GM21825 (cell line): Measurements from ENCODE around the gene GINS3.
"Not testable (repeated sequence)": the region's sequence is repeated elsewhere in the genome, so short reads cannot be mapped to it uniquely, and the experiment has no call there.

Experiments
- ATAC-seq: cut with Tn5 transposase; IDR thresholded peaks from one replicate; pipeline ENCODE4 v1.9.1; 2021; ENCODE audit warnings: mild to moderate bottlenecking, moderate library complexity; ENCODE audit not compliant: unreplicated experiment

GINS3 gene

DNA sequence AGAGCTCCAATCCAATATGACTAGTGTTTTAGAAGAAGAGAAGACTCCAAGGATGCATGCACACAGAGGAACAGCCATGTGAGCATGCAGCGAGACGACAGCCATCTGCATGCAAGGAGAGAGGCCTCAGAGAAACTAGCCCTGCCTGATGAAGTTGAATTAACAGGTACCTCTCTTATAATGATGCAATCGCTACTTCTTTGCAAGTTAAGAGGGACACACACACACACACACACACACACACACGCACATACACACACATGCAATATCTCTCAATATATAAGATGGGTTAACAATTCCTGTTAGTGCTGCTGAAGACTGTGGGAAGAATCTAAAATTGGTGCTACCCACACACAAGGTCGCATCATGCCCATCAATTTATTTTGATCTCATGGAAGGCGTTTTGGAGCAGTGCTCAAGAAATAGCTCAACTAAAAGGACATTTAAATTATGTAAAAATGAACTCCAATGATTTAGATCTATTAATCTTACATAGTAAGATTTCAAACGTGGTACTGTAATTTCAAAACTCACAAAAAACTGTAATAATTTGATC lies 7.0 kb upstream of the GINS3 start:
- ATAC-seq = no peak

DNA sequence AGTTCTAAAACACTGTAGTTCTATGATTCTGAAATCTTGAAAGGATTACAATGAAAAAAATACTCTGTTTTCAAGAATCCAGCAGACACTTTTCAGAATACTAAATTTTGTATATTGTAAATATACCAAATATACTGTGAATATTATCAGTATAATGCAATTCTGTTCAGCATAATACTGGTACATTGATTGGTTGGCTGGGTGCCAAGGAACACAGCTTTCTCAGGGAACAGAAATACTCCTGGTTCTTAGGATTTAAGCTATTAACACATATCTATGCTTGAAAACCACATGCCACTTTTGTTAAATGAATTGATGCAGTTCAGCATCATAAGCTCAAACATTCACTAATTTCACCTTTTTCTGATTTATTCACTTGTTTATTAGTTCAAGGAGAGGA lies 2.5 kb upstream of the GINS3 start:
- ATAC-seq = no peak

DNA sequence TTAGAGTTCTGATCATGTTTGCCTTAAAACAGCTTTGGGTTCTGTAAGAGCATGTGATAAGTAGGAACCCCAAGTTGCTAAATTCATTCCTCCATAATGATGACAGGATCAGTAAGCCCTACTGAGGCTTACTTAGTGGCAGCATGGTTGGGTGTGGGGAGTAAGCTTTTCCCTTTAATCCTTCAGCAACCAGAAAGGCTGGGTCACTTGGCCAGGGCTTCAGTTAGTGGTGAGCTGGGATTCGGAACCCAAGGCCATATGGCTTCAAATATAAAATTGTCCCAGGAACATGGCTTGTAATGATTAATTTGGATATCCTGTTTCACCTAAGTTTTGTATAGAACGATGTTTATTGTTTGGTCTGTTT lies 850 bp downstream of the GINS3 start:
- peak; percentile 20 for ATAC-seq

DNA sequence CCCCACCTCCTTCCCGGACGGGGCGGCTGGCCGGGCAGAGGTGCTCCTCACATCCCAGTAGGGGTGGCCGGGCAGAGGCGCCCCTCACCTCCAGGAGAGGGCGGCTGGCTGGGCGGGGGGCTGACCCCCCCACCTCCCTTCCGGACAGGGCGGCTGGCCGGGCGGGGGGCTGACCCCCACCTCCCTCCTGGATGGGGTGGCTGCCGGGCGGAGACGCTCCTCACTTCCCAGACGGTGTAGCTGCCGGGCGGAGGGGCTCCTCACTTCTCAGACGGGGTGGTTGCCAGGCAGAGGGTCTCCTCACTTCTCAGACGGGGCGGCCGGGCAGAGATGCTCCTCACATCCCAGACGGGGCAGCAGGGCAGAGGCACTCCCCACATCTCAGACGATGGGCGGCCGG lies 4.6 kb downstream of the GINS3 start:
- not testable (repeated sequence) for ATAC-seq

DNA sequence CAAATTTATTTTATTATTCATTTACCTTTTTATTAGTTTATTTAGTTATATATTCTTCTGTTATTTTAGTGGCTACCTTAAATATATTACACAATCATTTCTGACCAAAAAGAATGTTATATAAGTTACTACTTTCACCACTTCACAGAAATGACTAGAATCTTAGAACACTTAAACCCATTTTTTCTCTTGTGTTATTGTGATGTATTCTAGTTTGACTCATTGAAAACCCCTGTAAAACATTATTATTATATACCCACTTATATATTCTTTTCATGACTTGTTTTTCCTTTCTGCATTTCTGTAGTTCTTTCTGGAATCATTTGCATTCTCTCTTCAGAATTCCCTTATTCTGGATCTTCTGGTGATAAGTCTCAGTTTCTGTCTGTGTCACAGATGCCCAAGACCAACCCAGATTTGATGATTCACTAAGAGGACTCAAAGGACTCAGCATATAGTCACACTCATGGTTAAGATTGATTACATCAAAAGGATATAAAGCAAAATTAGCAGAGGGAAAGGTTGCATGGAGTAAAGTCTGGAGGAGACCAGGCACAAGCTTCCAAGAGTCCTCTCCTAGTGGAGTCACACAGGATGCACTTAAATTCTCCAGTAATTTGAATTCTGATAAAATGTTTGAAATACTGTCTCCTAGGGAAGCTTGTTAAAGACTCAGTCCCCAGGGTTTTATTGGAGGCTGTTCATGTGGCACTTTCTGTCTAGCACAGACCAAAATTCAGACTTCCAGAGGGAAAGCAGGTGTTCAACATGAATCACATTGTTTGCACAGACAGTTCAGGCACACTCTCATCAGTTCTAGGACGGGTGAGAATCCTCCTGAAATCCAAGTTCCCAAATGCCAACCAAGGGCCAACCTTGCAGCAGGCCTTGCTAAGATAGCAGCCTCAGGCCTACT lies 7.7 kb downstream of the GINS3 start:
- no peak for ATAC-seq

DNA sequence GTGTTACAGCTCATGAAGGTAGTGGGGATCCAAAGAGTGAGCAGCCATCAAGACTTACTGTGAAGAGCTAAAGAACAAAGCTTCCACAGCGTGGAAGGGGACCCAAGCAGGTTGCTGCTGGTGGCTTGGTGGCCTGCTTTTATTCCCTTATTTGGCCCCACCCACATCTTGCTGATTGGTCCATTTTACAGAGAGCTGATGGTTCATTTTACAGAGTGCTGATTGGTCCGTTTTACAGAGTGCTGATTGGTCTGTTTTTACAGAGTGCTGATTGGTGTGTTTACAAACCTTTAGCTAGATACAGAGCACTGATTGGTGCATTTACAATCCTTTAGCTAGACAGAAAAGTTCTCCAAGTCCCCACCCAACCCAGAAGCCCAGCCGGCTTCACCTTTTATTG lies 9.0 kb downstream of the GINS3 start:
- not testable (repeated sequence) for ATAC-seq

DNA sequence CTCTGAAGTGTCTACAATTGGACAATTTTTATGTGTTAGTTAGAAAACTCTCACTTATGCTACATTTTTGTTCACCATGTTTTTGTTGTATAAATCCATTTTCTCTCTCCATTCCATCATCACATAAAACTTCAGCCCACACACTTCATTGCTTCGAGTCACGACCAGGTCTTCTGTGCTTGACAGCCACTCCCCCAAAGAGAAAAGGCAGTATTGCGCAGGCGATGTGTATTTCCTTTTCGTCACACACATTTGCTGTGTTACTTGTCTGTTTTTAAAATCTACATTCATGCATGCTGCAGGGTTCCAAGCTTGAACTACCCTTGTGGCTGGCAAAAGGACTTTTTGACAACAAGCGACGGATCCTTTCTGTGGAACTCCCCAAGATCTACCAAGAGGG lies 10.5 kb downstream of the GINS3 start:
- no peak for ATAC-seq

DNA sequence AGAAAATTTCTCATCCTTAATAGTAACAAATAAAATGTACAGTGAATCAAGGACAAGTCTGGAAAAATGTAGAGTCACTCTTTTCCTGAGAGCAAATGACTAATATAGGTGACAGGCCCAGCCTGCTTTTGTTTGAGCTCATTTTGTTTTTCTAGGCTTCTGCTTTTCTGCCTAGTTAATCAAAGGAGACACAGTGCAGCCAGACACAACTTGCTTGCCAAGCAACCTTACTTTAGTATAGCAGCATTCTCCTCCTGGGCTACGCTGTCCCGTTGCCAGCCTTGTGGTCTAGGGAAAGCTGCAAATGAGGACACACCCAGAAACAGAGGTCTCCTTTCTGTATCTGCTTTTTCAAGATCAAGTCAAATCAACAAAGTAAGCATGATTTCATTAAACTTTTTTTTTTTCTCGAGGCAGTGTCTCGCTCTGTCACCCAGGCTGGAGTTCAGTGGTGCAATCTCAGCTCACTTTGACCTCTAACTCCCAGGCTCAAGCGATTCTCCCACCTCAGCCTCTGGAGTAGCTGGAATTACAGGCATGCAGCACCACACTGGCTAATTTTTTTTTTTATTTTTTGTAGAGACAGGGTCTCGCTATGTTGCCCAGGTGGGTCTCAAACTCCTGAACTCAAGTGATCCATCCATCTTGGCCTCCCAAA lies 17.2 kb downstream of the GINS3 start:
- ATAC-seq = no peak

DNA sequence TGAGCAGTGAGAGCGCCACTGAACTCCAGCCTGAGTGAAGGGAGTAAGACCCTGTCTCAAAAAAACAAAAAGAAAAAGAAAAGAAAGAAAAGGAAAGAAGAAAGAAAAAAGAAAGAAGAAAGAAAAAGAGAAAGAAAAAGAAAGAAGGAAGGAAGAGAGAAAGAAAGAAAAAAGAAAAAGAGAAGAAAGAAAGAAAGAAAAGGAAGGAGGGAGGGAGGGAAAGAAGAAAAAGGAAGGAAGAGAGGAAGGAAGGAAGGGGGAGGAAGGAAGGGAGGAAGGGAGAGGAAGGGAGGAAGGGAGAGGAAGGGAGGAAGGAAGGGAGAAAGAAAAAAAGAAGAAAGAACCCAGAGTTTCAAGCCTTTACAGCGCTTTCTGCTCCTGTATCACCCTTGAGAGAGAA lies 19.1 kb downstream of the GINS3 start:
- ATAC-seq = no peak

DNA sequence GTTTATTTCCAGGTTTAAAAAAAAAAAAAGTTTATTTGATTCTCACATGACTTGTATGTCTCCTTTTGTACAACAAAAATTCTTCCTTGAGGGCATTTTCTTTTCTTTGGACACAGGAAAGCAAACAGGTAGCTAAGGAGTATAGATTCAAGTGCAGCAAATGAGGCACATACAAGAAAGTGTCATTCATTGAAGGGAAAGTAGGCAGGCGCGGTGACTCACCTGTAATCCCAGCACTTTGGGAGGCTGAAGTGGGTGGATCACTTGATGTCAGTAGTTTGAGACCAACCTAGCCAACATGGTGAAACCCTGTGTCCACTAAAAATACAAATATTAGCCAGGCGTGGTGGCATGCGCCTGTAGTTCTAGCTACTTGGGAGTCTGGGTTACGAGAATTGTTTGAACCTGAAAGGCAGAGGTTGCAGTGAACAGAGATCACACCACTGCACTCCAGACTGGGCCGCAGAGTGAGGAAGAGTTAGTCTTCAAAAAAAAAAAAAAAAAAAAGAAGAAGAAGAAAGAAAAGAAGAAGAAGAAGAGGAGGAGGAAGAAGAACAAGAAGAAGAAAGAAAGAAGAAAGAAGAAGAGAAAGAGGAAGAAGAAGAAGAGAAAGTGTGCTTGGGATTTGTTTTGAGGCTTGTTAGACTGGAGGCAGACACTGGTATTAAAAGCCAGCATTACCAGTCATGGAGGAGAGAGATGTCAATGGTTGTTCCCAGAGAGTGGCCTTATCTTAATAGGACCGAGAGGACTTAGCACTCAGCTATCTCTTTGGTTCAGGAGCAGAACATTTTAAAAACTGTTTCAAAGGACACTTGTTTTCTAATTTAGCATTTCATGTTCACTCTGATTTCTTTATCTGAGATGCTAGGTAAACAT lies 19.7 kb downstream of the GINS3 start:
- no peak for ATAC-seq

DNA sequence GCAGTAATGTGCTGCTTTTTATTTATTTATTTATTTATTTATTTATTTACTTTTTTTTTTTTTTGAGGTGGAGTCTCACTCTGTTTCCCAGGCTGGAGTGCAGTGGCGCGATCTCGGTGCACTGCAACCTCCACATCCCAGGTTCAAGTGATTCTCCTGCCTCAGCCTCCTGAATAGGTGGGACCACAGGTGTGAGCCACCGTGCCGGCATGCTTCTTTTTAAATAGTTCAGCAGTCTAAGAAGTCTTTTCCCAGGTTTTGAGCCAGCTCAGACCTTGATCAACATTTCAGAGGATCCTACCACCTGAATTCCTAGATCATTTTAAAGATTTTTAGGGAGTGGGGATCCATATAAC lies 20.3 kb downstream of the GINS3 start:
- ATAC-seq = not testable (repeated sequence)

DNA sequence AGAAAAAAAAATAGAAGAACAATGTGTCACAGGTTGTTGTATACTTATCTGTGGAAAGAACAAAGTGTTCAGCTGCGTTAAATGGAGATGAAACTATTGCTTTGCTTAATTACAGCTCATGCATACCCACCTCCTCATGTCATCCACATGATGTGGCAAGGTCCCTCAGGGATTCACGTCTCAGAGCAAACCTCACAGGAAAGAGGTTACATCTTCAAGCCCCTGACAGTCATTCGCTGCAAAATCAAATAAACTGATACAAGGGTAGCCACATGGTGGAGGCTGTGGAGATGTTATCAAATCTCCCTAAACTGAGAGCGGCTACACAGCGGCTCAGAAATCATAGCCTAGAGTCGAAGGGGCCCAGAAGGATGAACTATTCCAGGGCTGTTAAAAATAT lies 21.1 kb downstream of the GINS3 start:
- ATAC-seq = no peak

DNA sequence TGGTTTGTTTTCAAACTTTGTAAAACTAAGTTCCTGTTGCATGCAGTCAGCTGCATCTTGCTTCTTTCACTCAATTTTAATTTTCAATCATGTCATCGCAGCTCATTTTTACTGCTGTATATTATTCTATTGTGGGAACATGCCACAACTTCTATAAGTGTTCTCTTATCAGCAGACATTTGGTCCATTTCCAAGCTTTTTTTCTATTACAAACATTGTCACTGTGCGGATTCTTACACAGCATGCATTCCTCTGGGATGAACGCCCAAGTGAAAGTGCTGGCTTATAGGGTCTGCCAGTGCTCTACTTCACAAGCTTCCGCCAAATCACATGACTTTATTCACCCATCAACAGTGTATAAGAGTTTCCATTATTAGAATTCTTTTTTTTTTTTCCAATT lies 22.7 kb downstream of the GINS3 start:
- ATAC-seq = no peak

DNA sequence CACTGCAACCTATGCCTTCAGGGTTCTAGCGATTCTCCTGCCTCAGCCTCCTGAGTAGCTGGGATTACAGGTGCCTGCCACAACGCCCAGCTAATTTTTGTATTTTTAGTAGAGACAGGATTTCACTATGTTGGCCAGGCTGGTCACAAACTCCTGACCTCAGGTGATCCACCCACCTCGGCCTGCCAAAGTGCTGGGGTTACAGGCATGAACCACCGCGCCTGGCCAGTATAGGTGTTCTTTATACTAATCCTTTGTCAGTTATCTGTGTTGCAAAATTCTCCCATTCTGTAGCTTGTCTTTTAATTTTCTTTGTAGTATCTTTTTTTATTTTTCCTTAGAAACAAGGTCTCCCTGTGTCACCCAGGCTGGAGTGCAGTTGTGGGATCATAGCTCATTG lies 23.7 kb downstream of the GINS3 start:
- ATAC-seq = not testable (repeated sequence)

DNA sequence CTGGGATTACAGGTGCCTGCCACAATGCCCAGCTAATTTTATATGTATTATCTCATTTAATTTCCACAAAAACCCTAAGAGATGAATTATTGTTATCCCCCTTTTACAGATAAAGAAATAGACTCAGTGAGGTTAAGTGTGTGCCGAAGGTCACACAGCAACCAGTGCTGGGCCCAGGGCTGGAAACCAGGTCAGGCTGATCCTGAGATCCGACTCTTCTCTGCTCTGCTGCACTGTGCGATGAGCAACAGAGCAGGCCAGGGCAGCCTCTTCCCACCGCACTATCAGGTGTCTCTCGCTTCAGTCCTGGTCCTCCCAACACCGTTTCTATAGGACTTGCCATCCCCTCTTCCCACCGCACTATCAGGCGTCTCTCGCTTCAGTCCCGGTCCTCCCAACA lies 24.8 kb downstream of the GINS3 start:
- no peak for ATAC-seq

DNA sequence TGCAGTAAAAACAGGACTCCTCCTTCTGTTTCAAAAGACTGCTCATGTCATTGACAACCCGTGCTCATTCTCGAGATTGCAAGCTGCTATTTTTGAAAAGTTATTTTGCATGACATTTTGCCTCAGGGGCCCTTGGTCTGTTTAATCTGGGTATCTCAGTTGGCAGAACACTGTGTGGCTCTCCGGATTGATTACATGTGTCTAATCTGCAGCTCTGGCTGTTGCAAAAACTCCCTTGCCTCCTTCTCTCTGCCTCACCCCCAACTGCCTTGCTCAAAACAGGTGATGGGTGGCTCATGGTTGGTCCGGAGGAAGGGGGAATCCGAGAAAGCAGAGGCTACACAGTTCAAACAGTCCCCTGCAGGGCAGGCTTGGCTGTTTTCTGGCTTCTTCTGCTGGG lies 25.3 kb downstream of the GINS3 start:
- ATAC-seq = no peak

DNA sequence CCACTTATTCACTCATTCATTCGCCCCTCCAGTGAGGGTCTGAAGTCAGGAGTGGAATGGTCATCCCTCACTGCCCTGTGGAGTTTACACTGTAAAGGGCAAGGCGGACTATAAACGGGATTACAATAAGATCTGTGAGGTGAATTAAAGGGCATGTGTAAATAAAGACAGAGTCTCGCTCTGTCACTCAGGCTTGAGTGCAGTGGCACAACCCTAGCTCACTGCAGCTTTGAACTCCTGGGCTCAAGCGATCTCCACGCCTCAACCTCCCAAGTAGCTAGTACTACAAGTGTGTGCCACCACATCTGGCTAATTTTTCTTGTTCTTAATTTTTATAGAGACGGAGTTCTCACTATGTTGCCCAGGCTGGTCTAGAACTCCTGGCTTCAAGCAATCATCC lies 25.8 kb downstream of the GINS3 start:
- no peak for ATAC-seq

DNA sequence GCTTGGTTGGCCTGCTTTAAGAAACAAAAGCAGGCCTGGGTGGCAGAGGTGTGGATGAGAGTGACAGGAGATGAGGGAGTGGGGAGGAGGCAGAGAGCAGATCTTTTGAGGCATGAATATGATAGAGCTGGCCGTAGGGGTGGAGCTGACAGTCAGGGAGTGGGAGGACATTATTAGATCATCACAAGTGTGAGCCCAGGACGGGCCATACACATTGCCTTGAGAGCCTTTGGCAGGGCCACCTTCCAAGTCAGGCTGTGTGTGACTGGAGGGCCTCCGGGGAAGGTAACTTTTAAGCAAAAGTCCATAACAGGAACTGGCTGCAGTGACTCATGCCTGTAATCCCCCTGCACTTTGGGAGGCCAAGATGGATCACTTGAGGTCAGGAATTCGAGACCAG lies 26.3 kb downstream of the GINS3 start:
- ATAC-seq = no peak

DNA sequence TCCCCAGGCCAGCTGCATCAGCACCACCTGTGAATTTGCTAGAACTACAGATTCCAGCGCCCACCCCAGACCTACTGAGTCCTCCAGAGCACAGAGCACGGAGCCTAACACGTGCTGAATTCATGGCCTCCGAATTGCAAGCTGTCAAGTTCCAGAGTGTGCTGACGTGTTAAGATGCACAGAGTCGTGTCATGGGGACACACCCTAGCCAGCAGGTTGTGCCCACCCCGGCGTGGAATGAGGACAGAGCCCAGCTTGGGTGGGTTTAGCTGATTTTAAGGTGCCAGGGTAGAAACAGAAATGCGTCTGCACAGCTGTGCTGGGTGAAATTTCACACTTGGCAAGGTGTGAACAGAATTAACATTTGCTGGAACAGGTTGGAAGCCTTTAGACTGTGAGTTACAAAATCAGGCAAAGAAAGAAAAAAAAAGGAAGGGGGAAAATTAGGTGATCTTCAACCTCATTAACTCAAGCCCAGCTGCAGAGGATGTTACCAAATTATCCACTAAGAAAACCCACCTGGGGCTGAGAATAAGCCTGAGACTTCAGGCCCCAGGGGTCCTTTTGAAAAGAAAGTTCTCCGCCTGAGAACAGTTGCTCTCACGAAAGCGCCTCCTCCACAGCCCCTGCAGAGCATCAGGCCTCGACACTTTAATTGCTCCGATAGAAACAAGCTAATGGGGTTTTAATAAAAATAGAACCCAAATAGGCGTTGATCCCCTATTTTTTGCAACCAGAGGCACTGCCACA lies 27.1 kb downstream of the GINS3 start:
- ATAC-seq = no peak

DNA sequence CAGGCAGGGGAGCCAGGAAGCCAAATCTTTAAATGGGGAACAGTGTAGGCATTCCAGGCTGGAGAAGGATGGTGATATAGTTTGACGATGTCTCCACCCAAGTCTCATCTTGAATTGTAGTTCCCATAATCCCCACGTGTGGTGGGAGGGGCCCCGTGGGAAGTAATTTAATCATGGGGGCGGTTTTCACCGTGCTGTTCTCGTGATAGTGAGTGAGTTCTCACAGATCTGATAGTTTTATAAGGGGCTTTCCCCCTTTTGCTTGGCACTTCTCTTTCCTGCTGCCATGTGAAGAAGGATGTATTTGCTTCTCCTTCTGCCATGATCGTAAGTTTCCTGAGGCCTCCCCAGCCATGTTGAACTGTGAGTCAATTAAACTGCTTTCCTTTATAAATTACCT lies 28.8 kb downstream of the GINS3 start:
- no peak for ATAC-seq

DNA sequence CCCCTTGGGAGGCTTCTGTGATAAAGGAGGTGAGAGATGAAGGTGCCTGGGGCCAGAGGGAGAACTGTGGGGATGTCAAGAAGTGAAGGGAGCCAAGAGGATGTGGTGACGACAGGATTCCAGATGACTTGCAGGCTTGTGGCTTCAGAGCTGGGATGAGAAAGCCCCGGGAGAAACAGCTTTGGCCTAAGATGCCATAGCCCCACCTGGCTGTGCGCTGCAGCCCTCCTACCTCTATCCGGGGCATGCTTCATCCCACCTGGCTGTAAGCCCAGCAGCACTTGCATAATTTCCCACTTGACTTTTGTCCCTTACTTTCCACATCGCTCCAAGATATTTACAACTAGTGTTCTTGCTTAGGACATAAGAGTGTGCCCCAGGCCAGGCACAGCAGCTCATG lies 29.3 kb downstream of the GINS3 start:
- ATAC-seq = no peak
